Suprapubic skin (tissue), 4 donors: Measurements from ENCODE around the gene TACR1. TPM values are rescaled to one million over a fixed set of nuclear protein-coding genes. Genes with fewer than 3 reads are reported as not detected.
"Not testable (repeated sequence)": the region's sequence is repeated elsewhere in the genome, so short reads cannot be mapped to it uniquely, and the experiment has no call there.

Source experiments
- DNase-seq, 2 donors: peaks; one replicate each; pipeline ENCODE4 v3.0.0-alpha.2; 2019; ENCODE audit warnings: low spot score in 2 of 2
- H3K27ac ChIP-seq: fragments of 200-600 bp; sonication (generic); one replicate; pipeline ENCODE4 v1.5.1; 2019
- H3K27me3 ChIP-seq: fragments of 200-600 bp; sonication (generic); one replicate; pipeline ENCODE4 v1.5.1; 2019
- H3K36me3 ChIP-seq: fragments of 200-600 bp; sonication (generic); one replicate; pipeline ENCODE4 v1.5.1; 2019
- H3K4me1 ChIP-seq: fragments of 200-600 bp; sonication (generic); one replicate; pipeline ENCODE4 v1.5.1; 2019
- H3K4me3 ChIP-seq: fragments of 200-600 bp; sonication (generic); one replicate; pipeline ENCODE4 v1.5.1; 2019; ENCODE audit warnings: mild to moderate bottlenecking
- H3K9me3 ChIP-seq: fragments of 200-600 bp; sonication (generic); one replicate; pipeline ENCODE4 v1.5.1; 2019
- CTCF ChIP-seq, 2 donors: fragments of 200-600 bp in 1 of 2; fragments of 450-650 bp in 1 of 2; sonication (generic) in 1 of 2; IDR thresholded peaks; one replicate each; pipeline ENCODE4 v1.5.1; 2016 to 2019; ENCODE audit warnings: antibody characterized with exemption in 2 of 2, mild to moderate bottlenecking in 1 of 2, moderate library complexity in 1 of 2
- EP300 ChIP-seq: sonication (generic); formaldehyde crosslinking; IDR thresholded peaks from one replicate; pipeline ENCODE4 v1.6.1; 2017; ENCODE audit warnings: antibody characterized with exemption
- POLR2A ChIP-seq, 2 donors: fragments of 450-650 bp; IDR thresholded peaks; one replicate each; pipeline ENCODE4 v1.6.1; 2017; ENCODE audit warnings: antibody characterized with exemption in 2 of 2, mild to moderate bottlenecking in 2 of 2, moderate library complexity in 2 of 2
- POLR2AphosphoS5 ChIP-seq, 3 donors: sonication (generic); formaldehyde crosslinking; IDR thresholded peaks; one replicate each; pipeline ENCODE4 v1.6.1; 2017; ENCODE audit warnings: antibody characterized with exemption in 3 of 3
- WGBS: methylation state at CpG from one replicate; pipeline ENCODE4 v1.1.5; 2018; 5-methylcytosine and 5-hydroxymethylcytosine counted together
- total RNA-seq, 4 donors: library from RNA; depleted of rRNA; stranded (reverse); fragments of >200 nt; gene quantifications; one replicate each; pipeline ENCODE4 v1.1.0, GENCODE V29; 2016

TACR1 gene
- total RNA-seq, 4 donors from 2014 or later: 0.55 to 4.8 (median 2.4) TPM

GRCh38 chr2:75173740-75174139 is 25.6 kb downstream of the TACR1 start:
- Histone ChIP-seq H3K36me3 (no peaks in the 10 kb centered on the region), H3K4me1 (no peaks in the 10 kb centered on the region), H3K27me3 (no peaks in the 10 kb centered on the region), H3K27ac (no peak overlapping the region), H3K4me3 (no peak overlapping the region), H3K9me3 (no peaks in the 10 kb centered on the region)
- no peak for DNase-seq
- no peak for TF ChIP-seq POLR2AphosphoS5 (IDR thresholded peaks at IDR 0.05)
- no peak for TF ChIP-seq POLR2A (IDR thresholded peaks at IDR 0.05)
- no peak for TF ChIP-seq CTCF (IDR thresholded peaks at IDR 0.05)
- no peak for TF ChIP-seq EP300

GRCh38 chr2:75171423-75171822 is 27.9 kb downstream of the TACR1 start:
- H3K27me3 ChIP-seq, H3K4me3 ChIP-seq, H3K36me3 ChIP-seq, H3K4me1 ChIP-seq, DNase-seq, H3K9me3 ChIP-seq, H3K27ac ChIP-seq: not testable (repeated sequence)
- WGBS: 92% methylated on average over 5 of the region's 5 CpGs

GRCh38 chr2:75170889-75171288 is 28.4 kb downstream of the TACR1 start:
- H3K9me3 ChIP-seq: no peaks in the 10 kb centered on the region
- TF ChIP-seq POLR2A (IDR thresholded peaks at IDR 0.05): no peak
- TF ChIP-seq POLR2AphosphoS5 (IDR thresholded peaks at IDR 0.05): no peak
- TF ChIP-seq EP300: no peak
- no peak for TF ChIP-seq CTCF (IDR thresholded peaks at IDR 0.05)
- 92% methylated on average over 2 of the region's 2 CpGs for WGBS

GRCh38 chr2:75168186-75168585 is 31.1 kb downstream of the TACR1 start:
- Histone ChIP-seq H3K4me1 (no peaks in the 10 kb centered on the region), H3K36me3 (no peaks in the 10 kb centered on the region), H3K27ac (no peak overlapping the region), H3K9me3 (no peaks in the 10 kb centered on the region), H3K4me3 (no peak overlapping the region), H3K27me3 (no peaks in the 10 kb centered on the region)
- TF ChIP-seq EP300: no peak
- TF ChIP-seq POLR2AphosphoS5 (IDR thresholded peaks at IDR 0.05): no peak
- no peak for TF ChIP-seq POLR2A (IDR thresholded peaks at IDR 0.05)
- TF ChIP-seq CTCF (IDR thresholded peaks at IDR 0.05): no peak
- 69% methylated on average over 2 of the region's 2 CpGs for WGBS
- no peak for DNase-seq

More at GRCh38 chr2:75170889-75171288, 28.4 kb downstream of the TACR1 start:
- no peak overlapping the region for H3K27ac ChIP-seq
- H3K27me3 ChIP-seq: no peaks in the 10 kb centered on the region
- H3K36me3 ChIP-seq: no peaks in the 10 kb centered on the region
- DNase-seq: no peak
- H3K4me1 ChIP-seq: no peaks in the 10 kb centered on the region
- no peak overlapping the region for H3K4me3 ChIP-seq

- 84% methylated on average over 3 of the region's 3 CpGs for WGBS
- TF ChIP-seq CTCF (IDR thresholded peaks at IDR 0.05) (no peak), POLR2A (IDR thresholded peaks at IDR 0.05) (no peak), POLR2AphosphoS5 (IDR thresholded peaks at IDR 0.05) (no peak), EP300 (no peak)
- no peaks in the 10 kb centered on the region for H3K4me1 ChIP-seq
- no peak overlapping the region for H3K27ac ChIP-seq
- no peaks in the 10 kb centered on the region for H3K36me3 ChIP-seq
- DNase-seq: no peak
- H3K9me3 ChIP-seq: no peaks in the 10 kb centered on the region
- no peaks in the 10 kb centered on the region for H3K27me3 ChIP-seq
- no peak overlapping the region for H3K4me3 ChIP-seq
Measured at GRCh38 chr2:75166491-75166890, 32.8 kb downstream of the TACR1 start.

DNA sequence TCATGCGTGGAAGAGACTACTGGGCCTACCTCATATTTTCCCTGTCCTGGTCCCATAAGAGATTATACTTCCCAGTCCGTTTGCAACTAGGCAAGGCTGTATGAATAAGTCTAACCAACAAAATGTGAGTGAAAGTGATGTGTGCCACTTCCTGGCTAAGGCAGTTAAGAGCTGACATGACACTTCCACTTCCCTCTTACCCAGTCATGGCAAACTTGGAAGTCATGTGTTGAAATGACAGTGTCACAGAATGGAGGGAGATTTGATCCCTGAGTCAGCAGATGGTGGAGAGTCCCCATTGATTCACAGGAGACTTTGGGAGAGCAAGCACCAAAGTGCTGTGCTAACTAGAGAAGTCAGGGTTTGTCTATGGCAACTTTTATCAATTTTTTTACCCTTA is 36.4 kb downstream of the TACR1 start:
- Histone ChIP-seq H3K9me3 (no peaks in the 10 kb centered on the region), H3K4me3 (no peak overlapping the region), H3K27me3 (no peaks in the 10 kb centered on the region), H3K36me3 (no peaks in the 10 kb centered on the region), H3K27ac (no peak overlapping the region), H3K4me1 (no peaks in the 10 kb centered on the region)
- no peak for DNase-seq
- no peak for TF ChIP-seq POLR2AphosphoS5 (IDR thresholded peaks at IDR 0.05)
- TF ChIP-seq CTCF (IDR thresholded peaks at IDR 0.05): no peak
- no peak for TF ChIP-seq POLR2A (IDR thresholded peaks at IDR 0.05)
- no peak for TF ChIP-seq EP300
- 78% methylated on average over 2 of the region's 2 CpGs for WGBS
